ENCODE results near the gene ZNF236. TPM values are rescaled to one million over a fixed set of nuclear protein-coding genes. Genes with fewer than 3 reads are reported as not detected.

ZNF236 gene
- total and polyA plus RNA-seq, 10 of the 15 experiments (the other 5 are each of a cell fraction or from before 2014, with no cell fraction given): 1.0 to 14.4 (median 5.9) TPM

GRCh38 chr18:76953583-76954233 lies 131.4 kb downstream of the ZNF236 start:
- Histone ChIP-seq H4K20me1 (ENCODE audit: control insufficient read depth, insufficient read depth) (no peaks in the 10 kb centered on the region), H2AFZ (ENCODE audit: control insufficient read depth, low read depth, low read length) (no peak overlapping the region), H3K27ac (ENCODE audit: control insufficient read depth, insufficient read depth) (no peak overlapping the region), H3K36me3 (ENCODE audit: control insufficient read depth in 2 of 2, insufficient read depth in 2 of 2, low read length in 1 of 2) (peaks cover 11 to 18% of the 10 kb centered on the region in 2 experiments), H3K79me2 (ENCODE audit: control insufficient read depth, insufficient read depth, low read length) (no peaks in the 10 kb centered on the region), H3K4me1 (ENCODE audit: control insufficient read depth, insufficient read depth, low read length) (no peaks in the 10 kb centered on the region), H3K9ac (ENCODE audit: control insufficient read depth, insufficient read depth, low read length) (no peak overlapping the region), H3K4me3 (no peak overlapping the region), H3K4me2 (ENCODE audit: control insufficient read depth, insufficient read depth) (no peak overlapping the region), H3K9me3 (replicated peaks; ENCODE audit: control insufficient read depth, insufficient read depth, low read length) (no peaks in the 10 kb centered on the region), H3K27me3 (replicated peaks in 1 of 2; ENCODE audit: control insufficient read depth in 2 of 2, insufficient read depth in 2 of 2, low read length in 1 of 2) (no peaks in the 10 kb centered on the region)
- ChIA-PET POLR2A (no interaction called here), RAD21 (ENCODE audit: unreplicated experiment) (no interaction called here), SMC1A (ENCODE audit: uncharacterized antibody, unreplicated experiment) (interaction anchor here (1.2 to 2.4 kb wide), 3 partner anchors 9 to 29 kb away, joined by 3 to 7 read pairs (median 7); no protein-coding TSS in a partner anchor), CTCF (interaction anchor here (0.7 to 1.9 kb wide), 4 partner anchors 9 to 151 kb away, joined by 3 to 5 read pairs (median 4); no protein-coding TSS in a partner anchor)
- TF ChIP-seq IKZF2 (IDR thresholded peaks at IDR 0.05) (no peak), DPF2 (IDR thresholded peaks at IDR 0.05) (no peak), MEF2B (IDR thresholded peaks at IDR 0.05; ENCODE audit: partially characterized antibody, poor library complexity, severe bottlenecking) (no peak), SREBF2 (IDR thresholded peaks at IDR 0.05; ENCODE audit: low read length) (no peak), NFIC (IDR thresholded peaks at IDR 0.05; ENCODE audit: low read depth, low read length) (no peak), ZNF24 (IDR thresholded peaks at IDR 0.05) (no peak), ZNF274 (IDR thresholded peaks at IDR 0.05; ENCODE audit: insufficient read depth, insufficient read length) (no peak), ZSCAN29 (IDR thresholded peaks at IDR 0.05) (no peak), MTA3 (IDR thresholded peaks at IDR 0.05; ENCODE audit: borderline replicate concordance, low read length) (no peak), ATF3 (IDR thresholded peaks at IDR 0.05; ENCODE audit: borderline replicate concordance, extremely low read depth, low read depth, low read length) (no peak), ZNF217 (IDR thresholded peaks at IDR 0.05) (no peak), MYB (IDR thresholded peaks at IDR 0.05; ENCODE audit: borderline replicate concordance, low read depth, low read length) (no peak), NFXL1 (IDR thresholded peaks at IDR 0.05; ENCODE audit: borderline replicate concordance) (no peak), MEF2A (IDR thresholded peaks at IDR 0.05; ENCODE audit: insufficient read depth, low read depth, low read length) (no peak), CTCF (IDR thresholded peaks at IDR 0.05 in 2 of 3, conservative IDR thresholded peaks at IDR 0.05 in 1 of 3; ENCODE audit: control insufficient read depth in 2 of 3, extremely low read depth in 1 of 3, insufficient read depth in 1 of 3, low read depth in 3 of 3, low read length in 3 of 3) (no peak), BCL11A (IDR thresholded peaks at IDR 0.05; ENCODE audit: low read depth, low read length) (no peak), MTA2 (IDR thresholded peaks at IDR 0.05; ENCODE audit: low read depth) (no peak), TARDBP (IDR thresholded peaks at IDR 0.05; ENCODE audit: borderline replicate concordance) (no peak)
- TF ChIP-seq, protein P1, sequence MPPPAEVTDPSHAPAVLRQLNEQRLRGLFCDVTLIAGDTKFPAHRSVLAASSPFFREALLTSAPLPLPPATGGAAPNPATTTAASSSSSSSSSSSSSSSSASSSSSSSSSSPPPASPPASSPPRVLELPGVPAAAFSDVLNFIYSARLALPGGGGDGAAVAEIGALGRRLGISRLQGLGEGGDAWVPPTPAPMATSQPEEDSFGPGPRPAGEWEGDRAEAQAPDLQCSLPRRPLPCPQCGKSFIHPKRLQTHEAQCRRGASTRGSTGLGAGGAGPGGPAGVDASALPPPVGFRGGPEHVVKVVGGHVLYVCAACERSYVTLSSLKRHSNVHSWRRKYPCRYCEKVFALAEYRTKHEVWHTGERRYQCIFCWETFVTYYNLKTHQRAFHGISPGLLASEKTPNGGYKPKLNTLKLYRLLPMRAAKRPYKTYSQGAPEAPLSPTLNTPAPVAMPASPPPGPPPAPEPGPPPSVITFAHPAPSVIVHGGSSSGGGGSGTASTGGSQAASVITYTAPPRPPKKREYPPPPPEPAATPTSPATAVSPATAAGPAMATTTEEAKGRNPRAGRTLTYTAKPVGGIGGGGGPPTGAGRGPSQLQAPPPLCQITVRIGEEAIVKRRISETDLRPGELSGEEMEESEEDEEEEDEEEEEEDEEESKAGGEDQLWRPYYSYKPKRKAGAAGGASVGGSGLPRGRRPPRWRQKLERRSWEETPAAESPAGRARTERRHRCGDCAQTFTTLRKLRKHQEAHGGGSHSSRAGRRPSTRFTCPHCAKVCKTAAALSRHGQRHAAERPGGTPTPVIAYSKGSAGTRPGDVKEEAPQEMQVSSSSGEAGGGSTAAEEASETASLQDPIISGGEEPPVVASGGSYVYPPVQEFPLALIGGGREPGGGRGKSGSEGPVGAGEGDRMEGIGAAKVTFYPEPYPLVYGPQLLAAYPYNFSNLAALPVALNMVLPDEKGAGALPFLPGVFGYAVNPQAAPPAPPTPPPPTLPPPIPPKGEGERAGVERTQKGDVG (CRISPR knock-in tag; IDR thresholded peaks at IDR 0.05): no peak
- FAIRE-seq: no peak
- in situ Hi-C loops (cut with MboI): no loop called here
- 91% methylated on average over 12 of the region's 12 CpGs for WGBS (ENCODE audit: insufficient coverage, insufficient replicate concordance, low lambda C conversion rate, missing lambda C conversion rate)
- no peak for DNase-seq (ENCODE audit: low read depth, low spot score)
- ATAC-seq: no peak
- intact Hi-C loops (cut with micrococcal nuclease; ENCODE audit: unreplicated experiment): no loop called here
- BruUV-seq (replicated peaks): no TSS peak
